Esophagus muscularis mucosa (tissue), 4 donors: ENCODE measurements around the gene SOAT1. TPM values are rescaled to one million over a fixed set of nuclear protein-coding genes. Genes with fewer than 3 reads are reported as not detected.

ENCODE experiments used
- DNase-seq: peaks from one replicate; pipeline ENCODE4 v3.0.0-alpha.2; 2017; ENCODE audit errors: extremely low spot score
- H3K27ac ChIP-seq, 4 donors: fragments of 200-600 bp; sonication (generic); replicated peaks in 1 of 4; 1 replicate in 3 of 4; 2 replicates in 1 of 4; pipeline ENCODE4 v1.5.1; 2016 to 2019; ENCODE audit warnings: mild to moderate bottlenecking in 1 of 4
- H3K27me3 ChIP-seq, 4 donors: fragments of 200-600 bp; sonication (generic); one replicate each; pipeline versions ENCODE4 v1.5.1 to v1.6.0; 2016 to 2019
- H3K36me3 ChIP-seq, 4 donors: fragments of 200-600 bp; sonication (generic); one replicate each; pipeline ENCODE4 v1.5.1; 2016 to 2019
- H3K4me1 ChIP-seq, 4 donors: fragments of 200-600 bp; sonication (generic); one replicate each; pipeline ENCODE4 v1.5.1; 2016 to 2019
- H3K4me3 ChIP-seq, 4 donors: fragments of 200-600 bp; sonication (generic); 1 replicate in 2 of 4; 2 replicates in 2 of 4; pipeline ENCODE4 v1.5.1; 2016 to 2019; ENCODE audit warnings: mild to moderate bottlenecking in 4 of 4, moderate library complexity in 1 of 4
- H3K9me3 ChIP-seq, 4 donors: fragments of 200-600 bp; sonication (generic); 1 replicate in 3 of 4; 2 replicates in 1 of 4; pipeline ENCODE4 v1.5.1; 2016 to 2019
- EP300 ChIP-seq: sonication (generic); formaldehyde crosslinking; IDR thresholded peaks from one replicate; pipeline ENCODE4 v1.6.1; 2017; ENCODE audit warnings: antibody characterized with exemption
- POLR2A ChIP-seq: fragments of 450-650 bp; IDR thresholded peaks from one replicate; pipeline ENCODE4 v1.6.1; 2017; ENCODE audit warnings: antibody characterized with exemption, moderate library complexity, mild to moderate bottlenecking, low read depth
- POLR2AphosphoS5 ChIP-seq, 2 donors: sonication (generic); formaldehyde crosslinking; IDR thresholded peaks; one replicate each; pipeline ENCODE4 v1.6.1; 2017; ENCODE audit warnings: antibody characterized with exemption in 2 of 2
- WGBS: methylation state at CpG from one replicate; pipeline ENCODE4 v1.1.5; 2018; 5-methylcytosine and 5-hydroxymethylcytosine counted together
- intact Hi-C: fragments of 100-400 bp; cut with DNase I; formaldehyde crosslinking; loops from one replicate; pipeline ENCODE4 v1.15.1; 2023
- total RNA-seq, 4 donors: library from RNA; depleted of rRNA; stranded (reverse); fragments of >200 nt; gene quantifications; one replicate each; pipeline versions ENCODE4 v1.1.0 to v1.2.1, GENCODE V29; 2016
- TF ChIP-seq, protein P1 (sequence below), 3 experiments: fragments of 200-600 bp in 2 of 3; fragments of 450-650 bp in 1 of 3; sonication (generic) in 2 of 3; IDR thresholded peaks; one replicate each; pipeline ENCODE4 v1.5.1; 2017 to 2019; ENCODE audit warnings: antibody characterized with exemption in 3 of 3, mild to moderate bottlenecking in 2 of 3, moderate library complexity in 1 of 3

SOAT1 gene
- total RNA-seq, 4 donors from 2014 or later, result 10.8 to 19.7 (median 13.2) TPM

DNA sequence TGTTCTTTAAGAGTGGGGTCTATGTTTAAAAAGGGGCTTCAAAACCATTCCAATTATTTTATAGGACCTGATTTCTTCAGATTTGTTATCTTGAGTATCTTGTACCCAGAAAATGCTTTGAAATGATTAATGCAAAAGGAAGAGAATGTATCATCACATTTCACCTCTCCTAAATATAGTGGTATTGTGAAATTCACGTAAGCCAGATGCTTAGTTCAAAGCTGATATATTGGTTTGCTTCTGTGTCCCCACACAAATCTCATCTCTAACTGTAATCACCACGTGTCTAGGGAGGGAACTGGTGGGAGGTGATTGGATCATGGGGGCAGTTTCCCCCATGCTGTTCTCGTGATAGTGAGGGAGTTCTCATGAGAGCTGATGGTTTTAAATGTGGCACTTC, 8.5 kb downstream of the SOAT1 start:
- peaks cover 8 to 34% (median 10%) of the 10 kb centered on the region in 4 donors for H3K36me3 ChIP-seq
- TF ChIP-seq, protein P1, sequence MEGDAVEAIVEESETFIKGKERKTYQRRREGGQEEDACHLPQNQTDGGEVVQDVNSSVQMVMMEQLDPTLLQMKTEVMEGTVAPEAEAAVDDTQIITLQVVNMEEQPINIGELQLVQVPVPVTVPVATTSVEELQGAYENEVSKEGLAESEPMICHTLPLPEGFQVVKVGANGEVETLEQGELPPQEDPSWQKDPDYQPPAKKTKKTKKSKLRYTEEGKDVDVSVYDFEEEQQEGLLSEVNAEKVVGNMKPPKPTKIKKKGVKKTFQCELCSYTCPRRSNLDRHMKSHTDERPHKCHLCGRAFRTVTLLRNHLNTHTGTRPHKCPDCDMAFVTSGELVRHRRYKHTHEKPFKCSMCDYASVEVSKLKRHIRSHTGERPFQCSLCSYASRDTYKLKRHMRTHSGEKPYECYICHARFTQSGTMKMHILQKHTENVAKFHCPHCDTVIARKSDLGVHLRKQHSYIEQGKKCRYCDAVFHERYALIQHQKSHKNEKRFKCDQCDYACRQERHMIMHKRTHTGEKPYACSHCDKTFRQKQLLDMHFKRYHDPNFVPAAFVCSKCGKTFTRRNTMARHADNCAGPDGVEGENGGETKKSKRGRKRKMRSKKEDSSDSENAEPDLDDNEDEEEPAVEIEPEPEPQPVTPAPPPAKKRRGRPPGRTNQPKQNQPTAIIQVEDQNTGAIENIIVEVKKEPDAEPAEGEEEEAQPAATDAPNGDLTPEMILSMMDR (IDR thresholded peaks at IDR 0.05), result no peak
- TF ChIP-seq POLR2AphosphoS5 (IDR thresholded peaks at IDR 0.05) (no peak), POLR2A (no peak)
- intact Hi-C loops, result no loop called here

GRCh38 chr1:179303200-179303785, 9.7 kb downstream of the SOAT1 start:
- no peak for DNase-seq
- TF ChIP-seq, protein P1 (IDR thresholded peaks at IDR 0.05), result no peak
- TF ChIP-seq POLR2A (no peak), EP300 (no peak), POLR2AphosphoS5 (IDR thresholded peaks at IDR 0.05) (no peak)
- Histone ChIP-seq H3K9me3 (no peaks in the 10 kb centered on the region), H3K27ac (no peak overlapping the region), H3K27me3 (no peaks in the 10 kb centered on the region), H3K36me3 (peaks cover 8 to 43% (median 10%) of the 10 kb centered on the region in 4 donors), H3K4me3 (no peak overlapping the region), H3K4me1 (peaks cover 0 to 4% (median 0%) of the 10 kb centered on the region in 4 donors)
- 91% methylated on average over 3 of the region's 3 CpGs for WGBS
- intact Hi-C loops, result no loop called here

More for the DNA sequence above, 8.5 kb downstream of the SOAT1 start:
- Histone ChIP-seq H3K27me3 (no peaks in the 10 kb centered on the region), H3K4me1 (peaks cover 0 to 4% (median 0%) of the 10 kb centered on the region in 4 donors), H3K27ac (no peak overlapping the region), H3K9me3 (no peaks in the 10 kb centered on the region), H3K4me3 (no peak overlapping the region)
- 84% methylated on average over 3 of the region's 3 CpGs for WGBS
- no peak for DNase-seq

DNA sequence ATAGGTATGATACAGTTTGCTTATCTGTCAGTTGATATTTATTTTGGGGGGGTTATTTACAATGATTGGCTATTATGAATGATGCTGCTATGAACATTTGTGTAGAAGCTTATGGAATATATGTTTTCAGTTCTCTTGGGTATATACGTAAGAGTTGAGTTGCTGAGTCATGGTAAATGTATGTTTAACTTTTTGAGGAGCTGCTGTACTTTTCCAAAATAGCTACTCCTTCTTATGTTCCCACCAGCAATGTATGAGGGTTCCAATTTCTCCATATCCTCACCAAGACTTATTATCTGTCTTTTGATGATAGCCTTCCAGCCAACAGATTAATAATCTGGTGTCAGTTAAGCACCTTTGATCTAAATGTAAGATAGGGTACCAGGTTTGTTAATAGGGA, 11.9 kb downstream of the SOAT1 start:
- intact Hi-C loops, result no loop called here
- 84% methylated on average over 1 of the region's 1 CpG for WGBS

DNA sequence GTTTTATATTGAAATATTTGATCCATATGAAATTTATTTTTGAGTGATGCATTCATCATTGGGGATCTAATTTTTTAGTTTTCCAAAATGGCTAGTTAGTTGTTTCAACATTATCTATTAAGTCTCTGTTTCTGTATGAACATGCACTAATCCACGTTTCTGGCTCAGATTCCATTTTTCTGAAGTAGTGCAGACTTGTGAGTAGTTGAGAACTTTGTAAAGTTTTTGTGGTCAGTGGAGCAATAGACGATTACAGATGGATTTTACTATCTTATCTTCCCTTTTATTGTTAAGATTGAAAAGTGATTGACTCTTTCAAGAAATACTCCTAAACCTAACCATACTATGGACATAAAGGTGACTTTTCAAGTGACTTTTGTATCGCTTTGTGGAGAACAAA, 16.7 kb downstream of the SOAT1 start:
- WGBS, result 77% methylated on average over 3 of the region's 3 CpGs
- Histone ChIP-seq H3K27ac (no peak overlapping the region), H3K27me3 (no peaks in the 10 kb centered on the region), H3K9me3 (no peaks in the 10 kb centered on the region), H3K36me3 (peaks cover 0 to 32% (median 0%) of the 10 kb centered on the region in 4 donors), H3K4me3 (no peak overlapping the region), H3K4me1 (peaks cover 0 to 6% (median 0%) of the 10 kb centered on the region in 4 donors)
- TF ChIP-seq EP300 (no peak), POLR2A (no peak), POLR2AphosphoS5 (IDR thresholded peaks at IDR 0.05) (no peak)
- TF ChIP-seq, protein P1 (IDR thresholded peaks at IDR 0.05), result no peak
- no peak for DNase-seq
- intact Hi-C loops, result no loop called here

More for the DNA sequence above, 11.9 kb downstream of the SOAT1 start:
- H3K36me3 ChIP-seq, result peaks cover 8 to 46% (median 10%) of the 10 kb centered on the region in 4 donors
- TF ChIP-seq EP300 (no peak), POLR2A (no peak), POLR2AphosphoS5 (IDR thresholded peaks at IDR 0.05) (no peak)
- TF ChIP-seq, protein P1 (IDR thresholded peaks at IDR 0.05), result no peak
- peaks cover 0 to 1% (median 0%) of the 10 kb centered on the region in 4 donors for H3K4me1 ChIP-seq
- H3K27ac ChIP-seq, result no peak overlapping the region
- no peak overlapping the region for H3K4me3 ChIP-seq
- H3K9me3 ChIP-seq, result no peaks in the 10 kb centered on the region
- DNase-seq, result no peak
- no peaks in the 10 kb centered on the region for H3K27me3 ChIP-seq

GRCh38 chr1:179310721-179311120, 17.1 kb downstream of the SOAT1 start:
- H3K27ac ChIP-seq, result no peak overlapping the region
- H3K9me3 ChIP-seq, result no peaks in the 10 kb centered on the region
- TF ChIP-seq, protein P1 (IDR thresholded peaks at IDR 0.05), result no peak
- TF ChIP-seq POLR2AphosphoS5 (IDR thresholded peaks at IDR 0.05), result no peak
- TF ChIP-seq POLR2A, result no peak
- TF ChIP-seq EP300, result no peak
- DNase-seq, result no peak
- intact Hi-C loops, result no loop called here
- peaks cover 0 to 32% (median 0%) of the 10 kb centered on the region in 4 donors for H3K36me3 ChIP-seq
- no peak overlapping the region for H3K4me3 ChIP-seq
- WGBS, result 82% methylated on average over 3 of the region's 3 CpGs
- H3K4me1 ChIP-seq, result peaks cover 0 to 6% (median 0%) of the 10 kb centered on the region in 4 donors
- H3K27me3 ChIP-seq, result no peaks in the 10 kb centered on the region
